H1 (cell line): ENCODE measurements around the gene USP17L24. TPM values are rescaled to one million over a fixed set of nuclear protein-coding genes. Genes with fewer than 3 reads are reported as not detected.
"Not testable (repeated sequence)": the region's sequence is repeated elsewhere in the genome, so short reads cannot be mapped to it uniquely, and the experiment has no call there.

Source experiments
- CTCF ChIA-PET: fragments of 300-600 bp; sonication (Branson Sonifier 250); formaldehyde crosslinking; loops from one replicate; lab custom pipeline; 2021; ENCODE audit not compliant: partially characterized antibody; lab: Charles Lee
- POLR2A ChIA-PET: fragments of 300-600 bp; sonication (Branson Sonifier 250); formaldehyde crosslinking; loops from one replicate; lab custom pipeline; 2021; ENCODE audit warnings: inconsistent platforms; ENCODE audit not compliant: partially characterized antibody; lab: Charles Lee
- DNase-seq, 2 experiments: peaks; one replicate each; pipeline versions ENCODE4 v3.0.0 to v3.0.0-alpha.2; 2010 to 2022; ENCODE audit warnings: low spot score in 2 of 2, low read depth in 1 of 2, mixed read lengths in 1 of 2
- FAIRE-seq: peaks from 2 replicates; lab custom pipeline; 2011; peaks lifted over from hg19 to GRCh38; lab: Jason Lieb, UNC
- H2AFZ ChIP-seq: 2 replicates; pipeline ENCODE4 v1.8.1; 2012; ENCODE audit warnings: low read length, inconsistent platforms
- H2AK5ac ChIP-seq: 2 replicates; pipeline ENCODE4 v1.6.1; 2013; ENCODE audit warnings: low read depth, low read length
- H2BK120ac ChIP-seq: replicated peaks from 2 replicates; pipeline ENCODE3; 2013; ENCODE audit warnings: low read depth, low read length, inconsistent platforms
- H2BK12ac ChIP-seq: 2 replicates; pipeline ENCODE4 v1.6.1; 2013; ENCODE audit warnings: low read depth, low read length
- H2BK15ac ChIP-seq: 2 replicates; pipeline ENCODE4 v1.6.1; 2013; ENCODE audit warnings: low read length
- H2BK20ac ChIP-seq: 2 replicates; pipeline ENCODE4 v1.6.1; 2013; ENCODE audit warnings: low read length
- H2BK5ac ChIP-seq: 2 replicates; pipeline ENCODE4 v1.6.1; 2013; ENCODE audit warnings: low read depth, low read length
- H3K14ac ChIP-seq: 2 replicates; pipeline ENCODE4 v1.6.1; 2013; ENCODE audit warnings: inconsistent platforms; ENCODE audit not compliant: insufficient read length
- H3K18ac ChIP-seq: 2 replicates; pipeline ENCODE4 v1.6.1; 2013; ENCODE audit warnings: low read length; ENCODE audit errors: extremely low read depth
- H3K23ac ChIP-seq: 2 replicates; pipeline ENCODE4 v1.6.1; 2013; ENCODE audit warnings: inconsistent platforms; ENCODE audit not compliant: insufficient read length
- H3K23me2 ChIP-seq: 2 replicates; pipeline ENCODE4 v1.6.1; 2013; ENCODE audit warnings: low read depth, low read length
- H3K27ac ChIP-seq: 2 replicates; pipeline ENCODE4 v1.6.1; 2011; ENCODE audit warnings: low read depth, low read length, inconsistent platforms
- H3K27me3 ChIP-seq, 4 experiments: replicated peaks in 1 of 4; 1 replicate in 1 of 4; 2 replicates in 3 of 4; pipeline versions ENCODE4 v1.6.1 to v1.8.1; 2011 to 2013; ENCODE audit warnings: low read length in 3 of 4, mild to moderate bottlenecking in 3 of 4, inconsistent platforms in 2 of 4, mixed read lengths in 2 of 4, moderate library complexity in 1 of 4; ENCODE audit not compliant: control insufficient read depth in 3 of 4, insufficient read depth in 3 of 4; ENCODE audit errors: extremely low read depth in 1 of 4
- H3K36me3 ChIP-seq, 4 experiments: 2 replicates each; pipeline versions ENCODE4 v1.6.1 to v1.8.1; 2011 to 2013; ENCODE audit warnings: mild to moderate bottlenecking in 4 of 4, low read length in 3 of 4, moderate library complexity in 2 of 4, control low read depth in 1 of 4, inconsistent platforms in 1 of 4; ENCODE audit not compliant: insufficient read depth in 4 of 4, control insufficient read depth in 2 of 4
- H3K4ac ChIP-seq: replicated peaks from 2 replicates; pipeline ENCODE3; 2013; ENCODE audit warnings: low read length, low read depth, mixed read lengths, inconsistent platforms; ENCODE audit not compliant: insufficient read length
- H3K4me1 ChIP-seq, 4 experiments: replicated peaks in 1 of 4; 1 replicate in 1 of 4; 2 replicates in 3 of 4; pipeline versions ENCODE4 v1.6.1 to v1.8.1; 2011 to 2013; ENCODE audit warnings: low read length in 3 of 4, inconsistent platforms in 2 of 4, mixed read lengths in 1 of 4; ENCODE audit not compliant: insufficient read depth in 4 of 4, control insufficient read depth in 3 of 4
- H3K4me2 ChIP-seq, 2 experiments: 2 replicates each; pipeline versions ENCODE4 v1.6.1 to v1.8.1; 2011 to 2013; ENCODE audit warnings: low read depth in 2 of 2, low read length in 2 of 2, control low read depth in 1 of 2, inconsistent platforms in 1 of 2, mild to moderate bottlenecking in 1 of 2; ENCODE audit not compliant: insufficient read depth in 1 of 2
- H3K4me3 ChIP-seq, 4 experiments: fragments of 200-600, 300-600 bp in 1 of 4; sonication (generic), shearing (Covaris generic), sonication (Bioruptor Twin) in 1 of 4; 2 replicates each; pipeline versions ENCODE4 v1.5.1 to v1.8.1; 2011 to 2016; ENCODE audit warnings: low read length in 4 of 4, low read depth in 3 of 4, control low read depth in 2 of 4, inconsistent platforms in 2 of 4, mild to moderate bottlenecking in 2 of 4, mixed read lengths in 1 of 4, moderate library complexity in 1 of 4; ENCODE audit not compliant: insufficient read depth in 2 of 4; ENCODE audit errors: extremely low read depth in 1 of 4
- H3K56ac ChIP-seq: replicated peaks from 2 replicates; pipeline ENCODE3; 2013; ENCODE audit warnings: low read depth, mild to moderate bottlenecking, mixed read lengths, low read length, inconsistent platforms; ENCODE audit not compliant: insufficient read length
- H3K79me1 ChIP-seq: 2 replicates; pipeline ENCODE4 v1.6.1; 2013; ENCODE audit warnings: low read depth, low read length, control low read depth
- H3K79me2 ChIP-seq, 2 experiments: 2 replicates each; pipeline versions ENCODE4 v1.6.1 to v1.8.1; 2012 to 2013; ENCODE audit warnings: low read length in 2 of 2, mild to moderate bottlenecking in 2 of 2, inconsistent platforms in 1 of 2; ENCODE audit not compliant: insufficient read depth in 2 of 2, control insufficient read depth in 1 of 2
- H3K9ac ChIP-seq, 4 experiments: replicated peaks in 1 of 4; 1 replicate in 1 of 4; 2 replicates in 3 of 4; pipeline versions ENCODE4 v1.6.1 to v1.8.1; 2011 to 2013; ENCODE audit warnings: low read depth in 3 of 4, low read length in 3 of 4, control low read depth in 2 of 4, mild to moderate bottlenecking in 2 of 4, moderate library complexity in 2 of 4, inconsistent platforms in 1 of 4; ENCODE audit errors: extremely low read depth in 1 of 4
- H3K9me3 ChIP-seq, 2 experiments: 2 replicates each; pipeline versions ENCODE4 v1.6.1 to v1.8.1; 2012 to 2013; ENCODE audit warnings: mild to moderate bottlenecking in 2 of 2, moderate library complexity in 2 of 2, control low read depth in 1 of 2, inconsistent platforms in 1 of 2, low read depth in 1 of 2, low read length in 1 of 2, mixed read lengths in 1 of 2; ENCODE audit not compliant: insufficient read depth in 2 of 2
- H4K20me1 ChIP-seq, 2 experiments: replicated peaks in 1 of 2; 2 replicates each; pipeline versions ENCODE3 to v1.8.1; 2011 to 2013; ENCODE audit warnings: inconsistent platforms in 2 of 2, low read length in 2 of 2, mild to moderate bottlenecking in 1 of 2; ENCODE audit not compliant: insufficient read depth in 2 of 2, control insufficient read depth in 1 of 2
- H4K5ac ChIP-seq: 2 replicates; pipeline ENCODE4 v1.6.1; 2013; ENCODE audit warnings: low read length, low read depth, mixed read lengths, inconsistent platforms; ENCODE audit not compliant: insufficient read length
- H4K8ac ChIP-seq: 2 replicates; pipeline ENCODE4 v1.8.0; 2013; ENCODE audit warnings: mild to moderate bottlenecking, moderate library complexity, low read length, inconsistent platforms; ENCODE audit not compliant: insufficient read depth; ENCODE audit errors: extremely low read depth
- H4K91ac ChIP-seq: replicated peaks from 2 replicates; pipeline ENCODE3; 2013; ENCODE audit warnings: low read length, mixed read lengths, inconsistent platforms; ENCODE audit not compliant: insufficient read length
- WGBS, 2 experiments: shearing (Covaris generic) in 1 of 2; methylation state at CpG; one replicate each; pipeline versions ENCODE4 v1.1.6 to v1.1.7; 2013 to 2015; ENCODE audit warnings: low lambda C conversion rate in 2 of 2, mixed read lengths in 2 of 2, inconsistent platforms in 1 of 2, low coverage in 1 of 2, missing lambda C conversion rate in 1 of 2; ENCODE audit not compliant: insufficient replicate concordance in 2 of 2, insufficient coverage in 1 of 2, insufficient read length in 1 of 2; ENCODE audit errors: extremely low coverage in 1 of 2, missing lambda C conversion rate in 1 of 2; 5-methylcytosine and 5-hydroxymethylcytosine counted together
- polyA plus RNA-seq, 7 experiments: library from polyadenylated mRNA; depleted of rRNA in 3 of 7; stranded (reverse) in 5 of 7; unstranded in 2 of 7; fragments of >200 nt in 5 of 7; fragments of 200-250 nt in 2 of 7; gene quantifications; 1 replicate in 5 of 7; 2 replicates in 1 of 7; 4 replicates in 1 of 7; pipeline versions ENCODE4 v1.2.1 to v1.2.3, GENCODE V29; 2011 to 2013; ENCODE audit warnings: missing spikeins in 2 of 7, mixed read lengths in 2 of 7
- total RNA-seq: library from RNA; stranded (reverse); fragmentation: NEBNext Ultra II Directional; extraction: Animal tissue kit (Norgen Biotek cat#: 25700); gene quantifications from 2 replicates; pipeline ENCODE4 v1.2.1, GENCODE V29; 2021

USP17L24 gene
- total and polyA plus RNA-seq, 2 of the 8 experiments (the other 6 are each of a cell fraction or from before 2014, with no cell fraction given), result not detected

GRCh38 chr4:9329611-9330010 is 4.6 kb downstream of the USP17L24 start, which contains the start of gene USP17L25:
USP17L25 (plus strand) TSS chr4:9329911; CDS start chr4:9329911, 0 bp downstream.
- H3K79me1 ChIP-seq, H3K9ac ChIP-seq, H4K5ac ChIP-seq, H3K56ac ChIP-seq, H3K4me2 ChIP-seq, H3K4me3 ChIP-seq, H3K4ac ChIP-seq, H3K79me2 ChIP-seq, H3K9me3 ChIP-seq, H2BK12ac ChIP-seq, H4K20me1 ChIP-seq, POLR2A ChIA-PET, H2AFZ ChIP-seq, H3K27ac ChIP-seq, H2AK5ac ChIP-seq, DNase-seq, H2BK20ac ChIP-seq, H2BK5ac ChIP-seq, H4K8ac ChIP-seq, H3K23ac ChIP-seq, CTCF ChIA-PET, FAIRE-seq, H3K27me3 ChIP-seq, H2BK15ac ChIP-seq, H4K91ac ChIP-seq, H3K23me2 ChIP-seq, H3K18ac ChIP-seq, H3K14ac ChIP-seq, H3K4me1 ChIP-seq, H3K36me3 ChIP-seq, H2BK120ac ChIP-seq: not testable (repeated sequence)
- WGBS, 2 experiments, result no CpG with 5 or more reads among the region's 15 CpGs

- H3K4ac ChIP-seq, H3K56ac ChIP-seq, H3K4me3 ChIP-seq, H3K23ac ChIP-seq, H3K9ac ChIP-seq, DNase-seq, H4K20me1 ChIP-seq, H2BK20ac ChIP-seq, H2BK12ac ChIP-seq, H4K5ac ChIP-seq, H3K4me2 ChIP-seq, CTCF ChIA-PET, H2BK15ac ChIP-seq, H4K8ac ChIP-seq, H2AFZ ChIP-seq, H3K9me3 ChIP-seq, FAIRE-seq, H2BK120ac ChIP-seq, H2BK5ac ChIP-seq, H3K18ac ChIP-seq, H3K4me1 ChIP-seq, H3K79me1 ChIP-seq, H3K27ac ChIP-seq, H2AK5ac ChIP-seq, H3K36me3 ChIP-seq, H3K79me2 ChIP-seq, H3K27me3 ChIP-seq, H3K14ac ChIP-seq, H3K23me2 ChIP-seq, H4K91ac ChIP-seq, POLR2A ChIA-PET: not testable (repeated sequence)
- no CpG with 5 or more reads among the region's 15 CpGs for WGBS, 2 experiments
These were observed 9.4 kb downstream of the USP17L24 start, which contains the start of gene USP17L26 for GRCh38 chr4:9334358-9334757. USP17L26 (plus strand) TSS chr4:9334658; CDS start chr4:9334658, 0 bp downstream.
